Measurements from ENCODE around the gene SNAI1.
"Not testable (repeated sequence)": the region's sequence is repeated elsewhere in the genome, so short reads cannot be mapped to it uniquely, and the experiment has no call there.

SNAI1 gene

GRCh38 chr20:49987015-49987867, 4.5 kb downstream of the SNAI1 start:
- no peak for DNase-seq (ENCODE audit: low read depth in 2 of 2)

- no peak for DNase-seq (ENCODE audit: low read depth in 2 of 2)
Measured at GRCh38 chr20:49987868-49988690, 5.3 kb downstream of the SNAI1 start.

- no peak for DNase-seq (ENCODE audit: low read depth in 2 of 2)
Measured at GRCh38 chr20:49989234-49990065, 6.7 kb downstream of the SNAI1 start.

- no peak for DNase-seq (ENCODE audit: low read depth in 2 of 2)
Measured at GRCh38 chr20:49990271-49990720, 7.5 kb downstream of the SNAI1 start.

- DNase-seq (ENCODE audit: low read depth in 2 of 2), result no peak
Measured at GRCh38 chr20:49993301-49993751, 10.5 kb downstream of the SNAI1 start.

- DNase-seq (ENCODE audit: low read depth in 2 of 2), result no peak
Measured at GRCh38 chr20:49995586-49995985, 12.8 kb downstream of the SNAI1 start.

GRCh38 chr20:49998478-49999188, 15.9 kb downstream of the SNAI1 start:
- DNase-seq (ENCODE audit: low read depth in 2 of 2), result not testable (repeated sequence)

GRCh38 chr20:49999329-49999728, 16.5 kb downstream of the SNAI1 start:
- DNase-seq (ENCODE audit: low read depth in 2 of 2), result peak; percentile 14 to 18

GRCh38 chr20:50000548-50001222, 17.9 kb downstream of the SNAI1 start:
- not testable (repeated sequence) for DNase-seq (ENCODE audit: low read depth in 2 of 2)

- no peak for DNase-seq (ENCODE audit: low read depth in 2 of 2)
Measured at GRCh38 chr20:50001784-50002311, 19.1 kb downstream of the SNAI1 start.

- DNase-seq (ENCODE audit: low read depth in 2 of 2), result no peak
Measured at GRCh38 chr20:50003253-50003656, 20.5 kb downstream of the SNAI1 start.

GRCh38 chr20:50004229-50004628, 21.4 kb downstream of the SNAI1 start:
- DNase-seq (ENCODE audit: low read depth in 2 of 2), result no peak

- no peak for DNase-seq (ENCODE audit: low read depth in 2 of 2)
Measured at GRCh38 chr20:50005471-50005981, 22.7 kb downstream of the SNAI1 start.

- no peak for DNase-seq (ENCODE audit: low read depth in 2 of 2)
Measured at GRCh38 chr20:50007369-50007768, 24.6 kb downstream of the SNAI1 start.

GRCh38 chr20:50008007-50008406, 25.2 kb downstream of the SNAI1 start:
- no peak for DNase-seq (ENCODE audit: low read depth in 2 of 2)

GRCh38 chr20:50009521-50010454, 27.0 kb downstream of the SNAI1 start:
- DNase-seq (ENCODE audit: low read depth in 2 of 2), result no peak

- not testable (repeated sequence) for DNase-seq (ENCODE audit: low read depth in 2 of 2)
Measured at GRCh38 chr20:50011597-50011996, 28.8 kb downstream of the SNAI1 start.

- DNase-seq (ENCODE audit: low read depth in 2 of 2), result no peak
Measured at GRCh38 chr20:50012282-50013263, 29.8 kb downstream of the SNAI1 start.

All from stimulated activated CD4-positive, alpha-beta T cell treated with anti-CD3 and anti-CD28 coated beads, Interleukin-15, amount 100 ng/mL, for 48 hours (primary cell).